Gastrocnemius medialis (tissue), 4 donors: Measurements from ENCODE around the gene ALDH3A2.

Experiments used
- CTCF ChIP-seq, 5 experiments: fragments of 450-650 bp in 3 of 5; fragments of 200-600 bp in 2 of 5; sonication (generic) in 2 of 5; IDR thresholded peaks in 4 of 5; conservative IDR thresholded peaks in 1 of 5; 1 replicate in 4 of 5; 2 replicates in 1 of 5; pipeline ENCODE4 v1.5.1; 2016 to 2019; ENCODE audit warnings: antibody characterized with exemption in 5 of 5, mild to moderate bottlenecking in 3 of 5, moderate library complexity in 3 of 5
- POLR2A ChIP-seq, 2 donors: fragments of 450-650 bp; IDR thresholded peaks; one replicate each; pipeline ENCODE4 v1.6.1; 2017; ENCODE audit warnings: antibody characterized with exemption in 2 of 2, mild to moderate bottlenecking in 2 of 2, moderate library complexity in 2 of 2

GRCh38 chr17:19664136-19664820 is 15.7 kb downstream of the ALDH3A2 start:
- TF ChIP-seq CTCF (IDR thresholded peaks at IDR 0.05 in 4 of 5, conservative IDR thresholded peaks at IDR 0.05 in 1 of 5) = no peak
- no peak for TF ChIP-seq POLR2A (IDR thresholded peaks at IDR 0.05)
